SHP77 treated with DMSO at 0.1 percent for 48 hours (cell line): ENCODE data around the gene CGB8.

Source experiments
- DNase-seq: peaks from one replicate; lab custom pipeline; 2025; lab: John Stamatoyannopoulos, UW

The CGB8 gene

DNA sequence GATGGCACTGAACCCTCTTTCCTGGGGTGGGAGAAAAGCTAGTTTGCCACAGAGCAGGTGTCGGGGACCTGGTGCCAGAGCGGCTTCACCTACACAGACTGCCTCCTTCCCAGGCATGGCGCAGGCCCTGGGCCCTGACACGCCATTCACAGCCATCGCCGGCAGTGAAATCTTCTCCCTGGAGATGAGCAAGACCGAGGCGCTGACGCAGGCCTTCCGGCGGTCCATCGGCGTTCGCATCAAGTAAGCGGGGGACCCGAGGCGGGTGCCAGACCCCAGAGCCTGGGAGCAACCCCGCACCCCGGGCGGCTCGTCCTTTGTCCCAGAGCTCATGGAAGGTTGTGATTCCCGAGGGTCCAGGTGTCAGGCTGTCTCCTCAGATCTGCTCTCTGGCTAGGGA, 42.0 kb downstream of the CGB8 start:
- no peak for DNase-seq

DNA sequence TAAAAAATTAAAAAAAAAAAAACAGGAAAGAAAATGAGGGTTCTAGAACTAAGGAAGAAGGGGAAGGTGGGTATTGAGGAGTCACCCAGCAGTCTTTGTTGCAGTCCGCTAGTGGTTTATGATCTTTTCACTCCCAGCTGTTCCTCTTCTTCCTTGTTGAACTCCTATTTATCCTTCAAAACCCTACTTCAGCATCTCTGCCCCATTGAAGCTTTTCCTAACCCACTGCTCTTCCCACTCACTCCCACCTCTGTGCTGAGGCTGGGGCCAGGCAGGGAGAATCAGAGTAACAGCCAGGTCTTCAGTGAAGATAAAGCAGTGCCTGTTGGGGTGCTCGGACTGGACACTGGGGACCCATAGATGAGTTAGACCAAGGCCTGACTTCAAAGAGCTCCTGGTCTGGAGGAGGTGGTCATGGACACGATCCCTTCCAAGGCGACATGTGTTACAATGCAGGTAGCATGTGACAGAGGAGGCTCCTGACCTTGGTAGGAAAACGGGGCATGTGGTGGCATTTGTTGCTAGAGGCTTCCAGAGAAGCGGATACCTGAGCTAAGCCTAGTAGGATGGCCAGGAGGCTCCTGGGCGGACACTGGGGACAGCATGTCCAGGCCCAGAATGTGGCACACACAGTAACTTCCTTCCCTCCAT, 43.8 kb downstream of the CGB8 start:
- no peak for DNase-seq

DNA sequence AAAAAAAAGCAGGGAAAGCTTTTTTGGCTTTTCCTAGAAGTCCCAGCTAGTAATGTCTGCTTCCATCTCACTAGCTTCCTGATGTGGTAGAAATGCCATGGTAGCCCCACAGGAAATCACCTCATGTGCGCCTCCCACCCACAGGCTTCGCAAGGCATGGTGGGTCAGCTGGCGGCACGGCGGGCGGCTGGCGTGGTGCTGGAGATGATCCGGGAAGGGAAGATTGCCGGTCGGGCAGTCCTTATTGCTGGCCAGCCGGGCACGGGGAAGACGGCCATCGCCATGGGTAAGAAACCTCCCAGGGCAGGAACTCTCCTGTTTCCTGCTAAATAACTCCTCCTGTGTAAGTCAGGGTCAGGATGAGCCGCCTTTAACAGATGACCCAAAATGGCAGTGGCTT, 44.8 kb downstream of the CGB8 start:
- DNase-seq, result no peak

DNA sequence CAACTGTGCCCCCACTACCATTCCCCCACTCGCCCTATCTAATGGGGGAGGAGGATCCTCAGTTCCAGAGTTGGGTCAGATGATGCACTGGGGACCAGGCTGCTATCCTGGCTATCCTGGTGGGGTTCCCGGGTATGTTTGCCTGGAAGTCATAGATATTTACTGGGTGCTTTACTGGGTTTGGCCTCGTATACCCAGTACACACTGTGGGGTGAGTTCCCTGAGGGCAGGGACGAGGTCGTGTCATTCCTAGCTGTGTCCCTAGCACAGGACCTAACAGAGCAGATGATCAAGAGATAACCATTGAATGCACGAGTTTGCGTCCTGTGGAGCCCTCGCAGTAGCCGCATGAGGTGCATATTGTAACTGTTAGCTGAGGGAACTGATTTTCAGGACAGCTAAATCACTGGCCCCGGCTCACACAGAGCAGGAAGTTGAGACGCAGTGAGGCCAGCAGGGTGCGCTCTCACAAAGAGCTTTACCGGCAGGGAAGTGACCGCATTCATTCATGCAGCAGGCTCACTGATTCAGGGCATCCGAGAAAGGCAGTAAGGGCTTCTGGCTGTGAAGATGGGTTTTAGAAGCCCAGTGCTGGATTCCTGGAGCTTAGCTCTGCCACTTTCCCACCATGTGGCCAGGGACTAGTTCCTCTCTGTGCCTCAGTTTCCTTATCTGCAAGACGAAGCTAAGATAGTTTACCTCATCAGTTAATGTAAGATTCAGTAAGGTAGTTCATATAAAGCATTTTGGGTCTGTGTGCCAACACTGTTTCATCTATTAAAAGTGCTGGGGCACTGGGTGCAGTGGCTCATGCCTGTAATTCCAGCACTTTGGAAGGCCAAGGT, 49.2 kb downstream of the CGB8 start:
- DNase-seq, result peak; percentile 28

DNA sequence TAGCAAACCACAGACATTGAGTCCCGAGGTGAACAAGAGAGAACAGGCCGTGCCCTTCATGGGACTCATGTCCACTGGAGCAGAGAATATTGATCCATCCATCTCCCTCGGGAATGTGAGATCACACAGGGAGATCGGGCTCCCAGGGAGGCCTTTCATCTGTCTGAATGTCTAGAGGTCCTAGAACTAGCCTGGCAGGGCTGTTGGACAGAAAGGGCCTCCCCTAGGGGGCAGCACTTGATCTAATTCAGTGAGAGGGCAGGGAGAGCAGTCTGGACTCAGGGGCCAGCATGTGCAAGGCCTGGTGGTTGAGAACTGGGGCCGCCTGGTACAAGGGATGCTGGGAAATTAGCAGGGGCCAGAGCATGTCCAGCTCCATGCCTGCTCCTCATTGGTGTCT, 50.9 kb downstream of the CGB8 start:
- peak; percentile 30 for DNase-seq
